ENCODE measurements around the gene B3GALNT2.

GRCh38 chr1:235455823-235456222 is 48.4 kb downstream of the B3GALNT2 start:
- no peak for TF ChIP-seq POLR2A (IDR thresholded peaks at IDR 0.05)
- no peak for TF ChIP-seq CTCF (IDR thresholded peaks at IDR 0.05)
- no peak for TF ChIP-seq EP300 (IDR thresholded peaks at IDR 0.05)

Data from upper lobe of left lung (tissue), 4 donors.